HFF-Myc (cell line): ENCODE measurements around the gene OR6C70.
"Not testable (repeated sequence)": the region's sequence is repeated elsewhere in the genome, so short reads cannot be mapped to it uniquely, and the experiment has no call there.

ENCODE experiments used
- DNase-seq: peaks from one replicate; pipeline ENCODE4 v3.0.0-alpha.2; 2011; ENCODE audit warnings: low read depth; ENCODE audit errors: extremely low read depth
- H3K4me3 ChIP-seq: replicated peaks from 2 replicates; pipeline ENCODE4 v1.5.1; 2011; ENCODE audit warnings: low read depth, mild to moderate bottlenecking, control low read depth, low read length
- TF ChIP-seq, protein P1 (sequence below): IDR thresholded peaks from 2 replicates; pipeline ENCODE4 v1.5.1; 2012; ENCODE audit warnings: mild to moderate bottlenecking, low read depth, low read length, control low read depth; ENCODE audit errors: missing control alignments

The OR6C70 gene

GRCh38 chr12:55492078-55492477 lies 22.1 kb upstream of the OR6C70 start, which contains the start of gene OR6C68:
TSS of gene OR6C68 (plus strand) at chr12:55492378. CDS start at chr12:55492378, 0 bp downstream.
- H3K4me3 ChIP-seq, result no peak within 1 kb of the TSS
- no peak for DNase-seq
- TF ChIP-seq, protein P1, sequence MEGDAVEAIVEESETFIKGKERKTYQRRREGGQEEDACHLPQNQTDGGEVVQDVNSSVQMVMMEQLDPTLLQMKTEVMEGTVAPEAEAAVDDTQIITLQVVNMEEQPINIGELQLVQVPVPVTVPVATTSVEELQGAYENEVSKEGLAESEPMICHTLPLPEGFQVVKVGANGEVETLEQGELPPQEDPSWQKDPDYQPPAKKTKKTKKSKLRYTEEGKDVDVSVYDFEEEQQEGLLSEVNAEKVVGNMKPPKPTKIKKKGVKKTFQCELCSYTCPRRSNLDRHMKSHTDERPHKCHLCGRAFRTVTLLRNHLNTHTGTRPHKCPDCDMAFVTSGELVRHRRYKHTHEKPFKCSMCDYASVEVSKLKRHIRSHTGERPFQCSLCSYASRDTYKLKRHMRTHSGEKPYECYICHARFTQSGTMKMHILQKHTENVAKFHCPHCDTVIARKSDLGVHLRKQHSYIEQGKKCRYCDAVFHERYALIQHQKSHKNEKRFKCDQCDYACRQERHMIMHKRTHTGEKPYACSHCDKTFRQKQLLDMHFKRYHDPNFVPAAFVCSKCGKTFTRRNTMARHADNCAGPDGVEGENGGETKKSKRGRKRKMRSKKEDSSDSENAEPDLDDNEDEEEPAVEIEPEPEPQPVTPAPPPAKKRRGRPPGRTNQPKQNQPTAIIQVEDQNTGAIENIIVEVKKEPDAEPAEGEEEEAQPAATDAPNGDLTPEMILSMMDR, result no peak

GRCh38 chr12:55484284-55484683 lies 14.3 kb upstream of the OR6C70 start:
- not testable (repeated sequence) for DNase-seq, H3K4me3 ChIP-seq

- H3K4me3 ChIP-seq, DNase-seq: not testable (repeated sequence)
Observed at GRCh38 chr12:55479136-55479535, 9.2 kb upstream of the OR6C70 start.

GRCh38 chr12:55472264-55472663 lies 2.3 kb upstream of the OR6C70 start:
- TF ChIP-seq, protein P1, result no peak
- DNase-seq, result no peak
- no peak overlapping the region for H3K4me3 ChIP-seq

DNA sequence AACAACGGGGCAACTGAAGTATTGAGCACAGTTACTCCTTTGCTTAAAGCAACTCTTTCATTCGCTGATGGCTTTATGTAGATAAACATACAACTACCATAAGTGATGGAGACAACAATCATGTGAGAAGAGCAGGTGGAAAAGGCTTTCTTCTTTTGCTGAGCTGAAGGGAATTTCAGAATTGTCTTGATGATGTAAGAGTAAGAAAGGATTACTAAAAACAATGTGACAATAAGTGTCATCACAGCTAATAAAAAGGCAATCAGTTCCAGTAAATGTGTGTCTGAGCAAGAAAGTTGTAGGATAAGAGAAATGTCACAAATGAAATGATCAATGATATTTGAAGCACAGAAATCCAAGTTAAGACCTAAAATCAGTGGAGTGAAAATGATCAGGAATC lies 647 bp downstream of the OR6C70 start:
- no peak for DNase-seq
- no peak overlapping the region for H3K4me3 ChIP-seq
- TF ChIP-seq, protein P1, result no peak

- TF ChIP-seq, protein P1, result no peak
- no peak for DNase-seq
- no peak overlapping the region for H3K4me3 ChIP-seq
Observed at GRCh38 chr12:55467836-55468235, 2.1 kb downstream of the OR6C70 start.

DNA sequence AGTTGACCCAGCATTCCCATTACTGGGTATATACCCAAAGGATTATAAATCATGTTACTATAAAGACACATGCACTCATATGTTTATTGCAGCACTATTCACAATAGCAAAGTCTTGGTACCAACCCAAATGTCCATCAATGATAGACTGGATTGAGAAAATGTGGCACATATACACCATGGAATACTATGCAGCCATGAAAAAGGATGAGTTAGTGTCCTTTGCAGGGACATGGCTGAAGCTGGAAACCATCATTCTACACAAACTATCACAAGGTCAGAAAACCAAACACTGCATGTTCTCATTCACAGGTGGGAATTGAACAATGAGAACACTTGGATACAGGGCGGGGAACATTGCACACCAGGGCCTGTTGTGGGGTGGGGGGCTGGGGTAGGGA lies 5.0 kb downstream of the OR6C70 start:
- not testable (repeated sequence) for DNase-seq, H3K4me3 ChIP-seq

DNA sequence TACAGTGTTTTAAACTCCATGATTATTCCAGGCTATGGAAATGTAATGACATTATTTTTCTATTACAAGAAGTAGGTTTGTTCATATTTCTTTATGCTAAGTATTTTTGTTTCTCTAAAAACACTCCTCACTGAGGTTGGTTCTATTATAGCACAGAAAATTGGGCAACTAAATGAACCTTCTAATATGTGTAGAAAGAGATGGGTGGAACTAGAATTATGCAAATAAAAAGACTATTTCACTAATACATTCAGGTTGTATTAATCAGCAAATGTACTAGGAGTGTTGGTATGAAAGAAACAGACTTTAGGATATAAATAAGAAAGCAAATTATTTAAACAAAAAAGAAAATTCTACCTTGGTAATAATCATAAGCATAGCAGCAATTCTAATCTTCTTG lies 21.1 kb downstream of the OR6C70 start:
- DNase-seq, result no peak
- no peak overlapping the region for H3K4me3 ChIP-seq
- TF ChIP-seq, protein P1, result no peak

GRCh38 chr12:55446326-55446725 lies 23.6 kb downstream of the OR6C70 start:
- no peak for DNase-seq
- no peak overlapping the region for H3K4me3 ChIP-seq
- TF ChIP-seq, protein P1, result no peak
